Measurements from ENCODE around the gene PACSIN2.
"Not testable (repeated sequence)": the region's sequence is repeated elsewhere in the genome, so short reads cannot be mapped to it uniquely, and the experiment has no call there.

The PACSIN2 gene

GRCh38 chr22:42945027-42945426, 69.9 kb downstream of the PACSIN2 start:
- no peak for DNase-seq (ENCODE audit: low read depth)

- DNase-seq (ENCODE audit: low read depth) = no peak
Measured at GRCh38 chr22:42944409-42944808, 70.5 kb downstream of the PACSIN2 start.

DNA sequence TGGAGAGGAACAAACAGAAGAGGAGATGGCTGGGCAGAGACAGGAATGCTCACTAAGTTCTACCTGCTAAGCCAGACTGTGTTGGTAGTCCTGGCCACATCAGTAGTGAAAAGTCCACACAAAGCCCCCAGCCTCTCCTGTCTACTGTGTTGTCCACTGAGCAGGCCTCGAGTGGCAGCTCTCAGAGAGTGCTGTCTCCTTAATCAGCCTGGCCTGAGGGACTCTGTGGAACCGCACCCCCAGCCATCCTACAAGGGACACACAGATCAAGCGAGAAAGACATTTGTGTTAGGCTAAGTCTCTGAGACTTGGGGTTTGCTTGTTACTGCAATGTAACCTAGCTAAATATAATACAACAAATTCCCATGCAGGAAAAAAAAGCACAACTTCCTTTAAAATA, 71.0 kb downstream of the PACSIN2 start:
- no peak for DNase-seq (ENCODE audit: low read depth)

DNA sequence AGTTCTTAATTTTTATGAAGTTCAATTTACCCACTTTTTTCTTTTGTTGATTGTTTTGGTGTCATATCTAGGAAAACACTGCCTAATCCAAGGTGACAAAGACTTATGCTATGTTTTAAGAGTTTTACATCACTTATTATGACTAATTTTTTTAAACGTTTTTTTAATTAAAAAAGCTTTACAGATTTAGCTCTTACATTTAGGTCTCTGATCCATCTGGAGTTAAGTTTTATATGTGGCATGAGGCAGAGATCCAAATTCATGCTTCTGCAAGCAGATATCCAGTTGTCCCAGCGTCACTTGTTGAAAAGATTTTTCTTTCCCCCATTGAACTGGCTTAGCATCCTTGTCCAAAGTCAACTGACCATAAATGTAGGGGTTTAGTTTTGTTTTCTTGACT, 72.6 kb downstream of the PACSIN2 start:
- DNase-seq (ENCODE audit: low read depth) = no peak

DNA sequence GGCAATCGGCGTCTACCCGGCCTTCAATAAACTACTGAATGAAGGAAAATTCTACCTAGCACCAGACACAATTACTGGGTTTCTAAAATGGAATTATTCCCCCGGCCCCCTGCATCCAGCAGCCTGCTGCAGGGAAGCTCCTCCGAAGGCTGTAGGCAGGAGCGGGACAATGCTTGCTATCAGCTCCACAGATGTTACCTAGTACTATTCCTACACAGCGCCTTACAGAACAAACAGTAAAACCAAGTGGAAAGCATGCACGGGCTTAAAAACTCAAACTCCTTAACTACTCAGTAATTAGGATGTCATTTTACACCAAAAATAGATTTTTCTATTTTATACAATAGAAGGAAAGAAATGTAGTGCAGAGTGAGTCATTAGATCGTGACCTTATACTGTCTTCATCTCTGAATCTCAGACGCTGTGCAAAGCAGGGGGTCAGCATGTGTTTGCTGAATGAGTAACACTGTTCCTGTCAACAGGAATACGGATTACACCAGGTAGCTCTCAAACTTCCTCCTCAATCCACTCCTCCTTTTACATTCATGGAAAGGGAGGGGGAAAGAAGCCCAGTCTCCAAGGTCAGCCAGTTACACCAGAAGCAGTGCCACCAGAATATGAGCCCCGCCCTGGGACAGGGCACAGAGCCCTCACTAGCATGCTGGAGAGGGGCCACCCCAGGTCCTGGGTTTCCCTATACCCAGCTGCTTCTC, 74.9 kb downstream of the PACSIN2 start:
- DNase-seq (ENCODE audit: low read depth) = peak; percentile 20

GRCh38 chr22:42939451-42939881, 75.5 kb downstream of the PACSIN2 start:
- DNase-seq (ENCODE audit: low read depth) = no peak

DNA sequence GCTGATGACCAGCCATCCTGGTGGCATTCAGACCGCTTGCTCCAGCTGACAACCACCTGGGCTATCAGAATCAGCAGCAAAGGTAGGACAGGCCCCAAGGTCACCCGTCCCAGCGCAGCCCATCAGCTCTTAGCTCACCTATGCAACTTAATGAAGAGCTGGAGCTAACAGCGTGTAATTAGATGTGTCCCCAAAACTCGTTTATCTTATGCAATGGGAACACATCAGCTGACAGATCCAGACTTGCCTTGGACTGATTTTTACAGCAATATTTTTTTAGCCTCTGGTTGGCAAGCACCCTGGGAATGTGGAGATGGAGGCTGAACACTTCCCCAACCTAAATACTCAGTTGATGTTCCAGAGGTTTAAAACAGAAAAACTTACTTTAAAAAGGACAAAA, 76.0 kb downstream of the PACSIN2 start:
- DNase-seq (ENCODE audit: low read depth) = no peak

- no peak for DNase-seq (ENCODE audit: low read depth)
Measured at GRCh38 chr22:42938449-42938848, 76.5 kb downstream of the PACSIN2 start.

DNA sequence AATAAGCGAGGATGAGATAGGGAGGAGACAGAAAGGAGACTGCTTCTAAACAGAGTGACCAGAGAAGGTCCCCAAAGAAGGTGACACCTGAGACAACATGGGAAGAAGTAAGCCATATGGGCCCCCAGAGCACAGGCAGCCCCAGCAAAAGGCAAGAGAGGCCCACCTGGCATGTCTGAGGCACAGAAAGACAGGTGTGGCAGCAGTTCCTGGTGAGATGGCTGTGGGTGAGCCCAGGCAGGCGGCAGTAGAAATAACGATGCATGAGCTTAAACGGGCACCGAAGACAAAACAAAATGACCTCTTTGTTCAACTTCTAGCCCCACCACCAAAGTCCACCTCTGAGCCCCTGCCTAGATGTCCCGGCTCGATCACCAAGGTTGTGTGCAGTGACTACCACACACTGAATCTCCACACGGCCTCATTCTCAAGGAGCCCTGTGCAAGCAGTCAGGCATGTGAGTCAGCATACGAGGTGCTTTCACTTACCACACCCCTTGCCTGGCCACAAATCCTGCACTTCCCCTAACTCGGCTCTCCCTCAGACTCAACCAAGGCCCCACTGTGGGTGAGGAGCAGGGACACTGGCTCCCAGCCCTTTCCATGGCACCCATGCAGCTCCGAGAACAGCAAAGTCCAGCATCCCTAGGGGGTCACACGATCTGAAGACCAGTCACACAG, 77.6 kb downstream of the PACSIN2 start:
- peak; percentile 35 for DNase-seq (ENCODE audit: low read depth)

- DNase-seq (ENCODE audit: low read depth) = not testable (repeated sequence)
Measured at GRCh38 chr22:42936680-42937079, 78.3 kb downstream of the PACSIN2 start.

DNA sequence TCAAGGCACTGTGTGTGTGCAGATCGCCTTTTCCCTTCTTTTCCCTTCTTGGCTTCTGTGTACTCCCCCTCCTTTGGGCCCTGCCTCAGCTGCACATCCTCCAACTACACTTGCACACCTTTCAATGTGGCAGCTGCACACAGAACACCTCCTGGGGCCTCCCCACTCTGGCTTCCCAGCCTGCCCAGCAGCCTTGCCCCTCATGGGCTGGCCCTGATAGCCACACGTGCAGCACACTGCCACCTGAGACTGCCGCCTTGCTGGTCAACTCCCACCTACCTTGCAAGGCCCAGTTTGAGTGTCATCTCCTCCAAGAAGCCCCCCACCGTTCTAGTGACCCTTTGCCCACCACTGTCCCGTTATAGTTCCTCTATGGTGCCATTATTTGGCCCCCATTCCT, 80.6 kb downstream of the PACSIN2 start:
- no peak for DNase-seq (ENCODE audit: low read depth)

DNA sequence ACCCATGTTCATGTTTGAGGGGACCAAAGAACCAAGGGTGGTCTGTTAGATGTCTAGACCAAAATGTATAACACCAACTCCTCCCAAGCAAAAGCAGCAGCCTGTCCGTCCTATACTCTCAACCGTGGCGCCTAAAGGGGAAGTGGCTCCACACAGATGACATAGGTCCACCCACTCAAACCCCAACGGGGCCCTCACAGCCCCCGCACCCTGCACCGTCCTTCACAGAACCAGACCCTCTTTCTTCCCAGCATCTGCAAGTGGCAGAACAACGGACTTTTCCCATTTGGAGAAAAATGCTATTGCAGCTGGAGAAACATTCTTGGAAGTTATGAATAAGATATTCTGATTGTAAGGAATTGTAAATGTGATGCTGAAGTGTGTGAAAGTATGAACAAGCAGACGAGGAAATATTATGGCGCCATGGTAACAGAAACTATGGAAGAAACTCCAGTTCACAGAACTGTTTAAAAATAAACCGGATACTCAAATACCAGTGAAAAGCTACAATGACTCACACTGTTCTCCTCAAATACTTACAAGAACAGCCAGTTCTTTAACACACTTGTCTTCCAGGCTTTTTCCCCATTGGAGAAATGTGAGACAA, 81.4 kb downstream of the PACSIN2 start:
- peak; percentile 22 for DNase-seq (ENCODE audit: low read depth)

DNA sequence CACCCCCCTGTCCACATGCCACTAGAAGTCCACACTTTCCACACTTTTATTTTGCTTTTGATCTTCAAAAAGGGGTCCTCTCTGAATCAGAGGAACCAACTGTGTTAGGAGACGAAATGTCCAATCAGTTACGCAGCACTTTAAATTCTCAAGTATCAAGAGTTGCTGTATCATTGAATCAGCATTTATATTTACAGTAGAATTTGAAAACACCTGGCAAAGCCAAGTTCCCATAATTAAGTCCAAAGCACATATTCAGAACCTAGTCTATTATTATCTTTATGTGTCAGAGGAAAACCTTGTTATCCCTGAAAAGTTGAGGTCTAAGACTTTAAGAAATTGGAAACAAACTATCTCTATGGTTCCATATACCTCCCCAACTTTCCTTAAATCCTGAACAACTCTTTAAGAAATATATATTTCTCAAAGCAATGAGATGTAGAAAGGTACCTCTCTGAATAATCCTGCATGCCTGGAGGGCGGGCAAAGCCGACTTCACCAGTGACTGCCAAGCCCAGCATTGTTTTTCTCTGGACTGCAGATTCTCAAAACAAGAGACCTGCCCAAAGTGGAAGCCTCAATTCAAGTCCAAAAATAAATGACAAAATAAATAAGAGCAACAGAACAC, 82.0 kb downstream of the PACSIN2 start:
- no peak for DNase-seq (ENCODE audit: low read depth)

- DNase-seq (ENCODE audit: low read depth) = no peak
Measured at GRCh38 chr22:42932197-42932519, 82.8 kb downstream of the PACSIN2 start.

GRCh38 chr22:42931421-42932196, 83.3 kb downstream of the PACSIN2 start:
- DNase-seq (ENCODE audit: low read depth) = no peak

- DNase-seq (ENCODE audit: low read depth) = no peak
Measured at GRCh38 chr22:42930810-42931420, 84.0 kb downstream of the PACSIN2 start.

DNA sequence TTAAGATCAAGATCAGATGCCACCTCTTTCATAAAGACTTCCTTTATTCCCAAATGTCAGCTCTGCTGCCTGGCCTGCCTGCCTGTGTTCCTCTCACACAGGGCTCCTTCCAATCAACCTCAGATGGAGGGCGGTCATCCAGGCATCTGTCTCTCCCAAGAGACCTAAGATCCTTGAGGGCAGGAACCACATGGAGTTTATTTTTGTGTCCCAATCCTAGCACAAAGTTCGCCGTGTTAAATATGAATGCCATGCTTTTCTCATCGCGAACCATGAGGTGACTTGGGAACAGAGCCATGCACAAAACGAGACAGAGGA, 85.2 kb downstream of the PACSIN2 start:
- DNase-seq (ENCODE audit: low read depth) = no peak

- no peak for DNase-seq (ENCODE audit: low read depth)
Measured at GRCh38 chr22:42928969-42929837, 85.7 kb downstream of the PACSIN2 start.

DNA sequence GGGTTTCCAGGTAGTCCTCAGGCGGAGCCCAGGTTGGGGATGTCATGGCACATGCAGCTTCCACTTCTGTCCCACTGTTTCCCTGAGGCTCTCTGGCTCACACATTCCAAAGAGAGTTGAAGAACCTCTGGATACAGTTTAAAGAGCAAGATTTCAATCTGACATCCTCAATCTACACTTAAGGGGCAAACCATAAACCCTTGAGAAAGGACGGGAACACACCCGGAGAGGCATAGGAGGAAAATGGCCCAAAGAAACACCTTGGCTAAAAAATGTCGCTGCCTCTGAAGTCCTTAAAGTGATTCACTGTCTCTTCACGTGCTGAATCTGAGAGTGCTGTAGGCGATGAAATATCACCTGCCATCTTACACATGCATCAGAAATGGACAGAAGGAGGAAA, 87.0 kb downstream of the PACSIN2 start:
- DNase-seq (ENCODE audit: low read depth) = no peak

GRCh38 chr22:42926768-42927167, 88.2 kb downstream of the PACSIN2 start:
- DNase-seq (ENCODE audit: low read depth) = no peak

GRCh38 chr22:42926104-42926503, 88.8 kb downstream of the PACSIN2 start:
- no peak for DNase-seq (ENCODE audit: low read depth)
